PC-3 (cell line): Measurements from ENCODE around the gene MRFAP1L1.

Source experiments
- CTCF ChIP-seq: fragments of 300-600 bp; sonication (generic); conservative IDR thresholded peaks from 2 replicates; pipeline ENCODE4 v1.5.1; 2017; ENCODE audit warnings: antibody characterized with exemption, low read depth, mild to moderate bottlenecking, low read length
- EZH2 ChIP-seq: fragments of 300-600 bp; sonication (generic); IDR thresholded peaks from one replicate; pipeline ENCODE4 v1.6.1; 2017; ENCODE audit warnings: antibody characterized with exemption, mild to moderate bottlenecking, low read length; ENCODE audit not compliant: unreplicated experiment
- EZH2phosphoT487 ChIP-seq: fragments of 300-600 bp; sonication (generic); IDR thresholded peaks from 2 replicates; pipeline ENCODE4 v1.6.1; 2018; ENCODE audit warnings: mild to moderate bottlenecking, antibody characterized with exemption, low read length, borderline replicate concordance

- no peak for TF ChIP-seq CTCF
- no peak for TF ChIP-seq EZH2
- no peak for TF ChIP-seq EZH2phosphoT487
Observed at GRCh38 chr4:6747294-6748051, 37.8 kb upstream of the MRFAP1L1 start.
